Osteocyte (in vitro differentiated cells): ENCODE data around the gene DNAAF9. TPM values are rescaled to one million over a fixed set of nuclear protein-coding genes. Genes with fewer than 3 reads are reported as not detected.

Source experiments
- DNase-seq: peaks from one replicate; pipeline ENCODE4 v3.0.0; 2021; ENCODE audit warnings: mixed read lengths; ENCODE audit not compliant: unreplicated experiment; ENCODE audit errors: extremely low spot score
- H3K27ac Mint-ChIP-seq: one replicate; pipeline ENCODE4 v1.8.0; 2021; ENCODE audit warnings: mild to moderate bottlenecking, mixed read lengths; ENCODE audit not compliant: unreplicated experiment
- H3K27me3 Mint-ChIP-seq: one replicate; pipeline ENCODE4 v1.8.0; 2021; ENCODE audit warnings: mixed read lengths; ENCODE audit not compliant: unreplicated experiment
- H3K36me3 Mint-ChIP-seq: one replicate; pipeline ENCODE4 v1.8.0; 2021; ENCODE audit warnings: mixed read lengths; ENCODE audit not compliant: unreplicated experiment
- H3K4me1 Mint-ChIP-seq: one replicate; pipeline ENCODE4 v1.8.0; 2021; ENCODE audit warnings: mixed read lengths; ENCODE audit not compliant: unreplicated experiment
- H3K4me3 Mint-ChIP-seq: one replicate; pipeline ENCODE4 v1.8.0; 2021; ENCODE audit warnings: mild to moderate bottlenecking, moderate library complexity, mixed read lengths; ENCODE audit not compliant: unreplicated experiment
- H3K9me3 Mint-ChIP-seq: one replicate; pipeline ENCODE4 v1.8.0; 2021; ENCODE audit warnings: mixed read lengths; ENCODE audit not compliant: unreplicated experiment
- CTCF ChIP-seq: fragments of 200-600 bp; sonication (generic); IDR thresholded peaks from 2 replicates; pipeline ENCODE4 v1.5.0; 2021; ENCODE audit warnings: antibody characterized with exemption, mild to moderate bottlenecking, moderate library complexity
- total RNA-seq: library from RNA; stranded (reverse); gene quantifications from 2 replicates; pipeline ENCODE4 v1.2.1, GENCODE V29; 2021

DNAAF9 gene
- total RNA-seq, 1 donor from 2014 or later: 13.7 TPM

- Mint-ChIP-seq H3K4me1 (no peaks in the 10 kb centered on the region), H3K9me3 (no peaks in the 10 kb centered on the region), H3K27me3 (peaks cover 65% of the 10 kb centered on the region), H3K36me3 (no peaks in the 10 kb centered on the region), H3K4me3 (no peak overlapping the region), H3K27ac (no peak overlapping the region)
- no peak for DNase-seq
- TF ChIP-seq CTCF: no peak
Measured at GRCh38 chr20:3449319-3449718, 41.9 kb upstream of the DNAAF9 start.

- Mint-ChIP-seq H3K4me1 (no peaks in the 10 kb centered on the region), H3K4me3 (no peak overlapping the region), H3K36me3 (no peaks in the 10 kb centered on the region), H3K9me3 (no peaks in the 10 kb centered on the region), H3K27ac (no peak overlapping the region), H3K27me3 (peaks cover 63% of the 10 kb centered on the region)
- no peak for DNase-seq
- TF ChIP-seq CTCF: no peak
Measured at GRCh38 chr20:3447321-3447720, 39.9 kb upstream of the DNAAF9 start.

GRCh38 chr20:3446779-3447178 is 39.3 kb upstream of the DNAAF9 start:
- no peak for TF ChIP-seq CTCF
- Mint-ChIP-seq H3K27ac (no peak overlapping the region), H3K4me1 (no peaks in the 10 kb centered on the region), H3K4me3 (no peak overlapping the region), H3K36me3 (no peaks in the 10 kb centered on the region), H3K27me3 (peaks cover 58% of the 10 kb centered on the region), H3K9me3 (no peaks in the 10 kb centered on the region)
- no peak for DNase-seq

- Mint-ChIP-seq H3K4me1 (no peaks in the 10 kb centered on the region), H3K27me3 (peaks cover 28% of the 10 kb centered on the region), H3K4me3 (no peak overlapping the region), H3K36me3 (no peaks in the 10 kb centered on the region), H3K9me3 (no peaks in the 10 kb centered on the region), H3K27ac (no peak overlapping the region)
- no peak for DNase-seq
- TF ChIP-seq CTCF: no peak
Measured at GRCh38 chr20:3436864-3437574, 29.6 kb upstream of the DNAAF9 start.

- Mint-ChIP-seq H3K27me3 (peaks cover 19% of the 10 kb centered on the region), H3K4me3 (no peak overlapping the region), H3K9me3 (no peaks in the 10 kb centered on the region), H3K27ac (no peak overlapping the region), H3K36me3 (no peaks in the 10 kb centered on the region), H3K4me1 (no peaks in the 10 kb centered on the region)
- no peak for DNase-seq
- TF ChIP-seq CTCF: no peak
Measured at GRCh38 chr20:3434232-3434631, 26.8 kb upstream of the DNAAF9 start.
